ENCODE results near the gene GDF15.
"Not testable (repeated sequence)": the region's sequence is repeated elsewhere in the genome, so short reads cannot be mapped to it uniquely, and the experiment has no call there.

- not testable (repeated sequence) for TF ChIP-seq BCL3 (IDR thresholded peaks at IDR 0.05); MAFK (IDR thresholded peaks at IDR 0.05; ENCODE audit: partially characterized antibody)
Measured at GRCh38 chr19:18354743-18355142, 31.2 kb upstream of the GDF15 start.

Data from A549 (cell line).